B cell (primary cell): Measurements from ENCODE around the gene FRYL. TPM values are rescaled to one million over a fixed set of nuclear protein-coding genes. Genes with fewer than 3 reads are reported as not detected.

Experiments
- ATAC-seq: fragments of 200-7000 bp; cut with Tn5 transposase; one replicate; pipeline ENCODE4 v1.10.0; 2021; ENCODE audit warnings: low read depth, mild to moderate bottlenecking, moderate number of reproducible peaks, moderate library complexity
- CTCF ChIA-PET: fragments of 350-600 bp; sonication (Branson Sonifier 250); formaldehyde crosslinking; loops from one replicate; lab custom pipeline; 2021; ENCODE audit warnings: antibody characterized with exemption, inconsistent platforms; lab: Charles Lee
- POLR2A ChIA-PET: fragments of 350-600 bp; sonication (Branson Sonifier 250); formaldehyde crosslinking; loops from one replicate; lab custom pipeline; 2021; ENCODE audit warnings: antibody characterized with exemption; lab: Charles Lee
- DNase-seq: peaks from one replicate; pipeline ENCODE4 v3.0.0; 2013
- H2AFZ ChIP-seq: 2 replicates; pipeline ENCODE4 v1.6.1; 2012; ENCODE audit warnings: mild to moderate bottlenecking, low read depth, low read length; ENCODE audit not compliant: insufficient read depth, poor library complexity, severe bottlenecking
- H3K27ac ChIP-seq, 2 donors: 1 replicate in 1 of 2; 2 replicates in 1 of 2; pipeline ENCODE4 v1.5.1; 2012 to 2013; ENCODE audit warnings: low read length in 2 of 2, mild to moderate bottlenecking in 2 of 2, moderate library complexity in 1 of 2
- H3K27me3 ChIP-seq, 4 experiments: fragments of 200-600 bp in 1 of 4; sonication (generic) in 1 of 4; replicated peaks in 1 of 4; 1 replicate in 2 of 4; 2 replicates in 2 of 4; pipeline versions ENCODE4 v1.6.1 to v1.7.0; 2013 to 2016; ENCODE audit warnings: low read length in 3 of 4, mild to moderate bottlenecking in 2 of 4, mixed read lengths in 1 of 4, moderate library complexity in 1 of 4; ENCODE audit not compliant: insufficient read depth in 4 of 4, control insufficient read depth in 3 of 4; ENCODE audit errors: control extremely low read depth in 1 of 4
- H3K36me3 ChIP-seq, 2 experiments: replicated peaks in 1 of 2; 1 replicate in 1 of 2; 2 replicates in 1 of 2; pipeline versions ENCODE4 v1.6.1 to v1.7.1; 2013; ENCODE audit warnings: low read length in 1 of 2; ENCODE audit not compliant: insufficient read depth in 2 of 2, control insufficient read depth in 1 of 2; ENCODE audit errors: control extremely low read depth in 1 of 2, extremely low read depth in 1 of 2
- H3K4me1 ChIP-seq, 2 donors: fragments of 200-600 bp in 1 of 2; sonication (generic) in 1 of 2; 1 replicate in 1 of 2; 2 replicates in 1 of 2; pipeline versions ENCODE4 v1.5.1 to v1.6.1; 2013 to 2017; ENCODE audit warnings: low read length in 2 of 2; ENCODE audit not compliant: control insufficient read depth in 2 of 2, insufficient read depth in 2 of 2
- H3K4me2 ChIP-seq: replicated peaks from 2 replicates; pipeline ENCODE3; 2012; ENCODE audit warnings: mild to moderate bottlenecking, low read depth, low read length; ENCODE audit not compliant: poor library complexity, severe bottlenecking
- H3K4me3 ChIP-seq, 5 experiments: fragments of 200-600 bp in 1 of 5; sonication (generic) in 1 of 5; 1 replicate in 3 of 5; 2 replicates in 2 of 5; pipeline versions ENCODE4 v1.5.1 to v1.7.0; 2011 to 2016; ENCODE audit warnings: low read length in 4 of 5, mild to moderate bottlenecking in 4 of 5, low read depth in 2 of 5, control low read depth in 1 of 5, moderate library complexity in 1 of 5; ENCODE audit not compliant: insufficient read depth in 1 of 5; ENCODE audit errors: control extremely low read depth in 1 of 5, extremely low read depth in 1 of 5
- H3K79me2 ChIP-seq: fragments of 200-600 bp; sonication (generic); one replicate; pipeline ENCODE4 v1.6.0; 2016; ENCODE audit warnings: low read length; ENCODE audit not compliant: control insufficient read depth, insufficient read depth
- H3K9ac ChIP-seq: fragments of 200-600 bp; sonication (generic); 2 replicates; pipeline ENCODE4 v1.6.1; 2017; ENCODE audit warnings: mild to moderate bottlenecking, low read length, moderate library complexity
- H3K9me3 ChIP-seq, 3 donors: one replicate each; pipeline versions ENCODE4 v1.6.1 to v1.7.1; 2013; ENCODE audit warnings: low read length in 2 of 3; ENCODE audit not compliant: control insufficient read depth in 2 of 3, insufficient read depth in 1 of 3; ENCODE audit errors: control extremely low read depth in 1 of 3
- H4K20me1 ChIP-seq: 2 replicates; pipeline ENCODE4 v1.6.0; 2012; ENCODE audit warnings: mild to moderate bottlenecking, low read length; ENCODE audit not compliant: insufficient read depth, control insufficient read depth, poor library complexity, severe bottlenecking
- H3K27ac Mint-ChIP-seq: one replicate; pipeline ENCODE4 v1.8.0; 2021; ENCODE audit warnings: mixed read lengths
- H3K27me3 Mint-ChIP-seq: one replicate; pipeline ENCODE4 v1.8.0; 2021; ENCODE audit warnings: mixed read lengths
- H3K4me1 Mint-ChIP-seq: one replicate; pipeline ENCODE4 v1.8.0; 2021; ENCODE audit warnings: mixed read lengths
- H3K4me3 Mint-ChIP-seq: one replicate; pipeline ENCODE4 v1.8.0; 2021; ENCODE audit warnings: mixed read lengths
- H3K9me3 Mint-ChIP-seq: one replicate; pipeline ENCODE4 v1.8.0; 2022; ENCODE audit warnings: mixed read lengths; ENCODE audit not compliant: insufficient read depth
- EZH2 ChIP-seq: IDR thresholded peaks from 2 replicates; pipeline ENCODE4 v1.6.1; 2012; ENCODE audit warnings: borderline replicate concordance, low read depth, mild to moderate bottlenecking, moderate library complexity, low read length; ENCODE audit not compliant: insufficient read depth, poor library complexity, severe bottlenecking
- WGBS: methylation state at CpG from one replicate; pipeline ENCODE4 v1.1.5; 2013; ENCODE audit warnings: missing lambda C conversion rate; ENCODE audit not compliant: insufficient coverage; 5-methylcytosine and 5-hydroxymethylcytosine counted together
- intact Hi-C: fragments of 100-400 bp; cut with micrococcal nuclease; formaldehyde crosslinking; loops from one replicate; pipeline ENCODE4 v1.10.0; 2022
- polyA plus RNA-seq: library from polyadenylated mRNA; depleted of rRNA; stranded (reverse); fragments of >200 nt; gene quantifications from 2 replicates; pipeline ENCODE4 v1.2.3, GENCODE V29; 2012
- total RNA-seq, 2 donors: library from RNA; stranded (reverse); fragments of 120-200 nt in 1 of 2; gene quantifications; 1 replicate in 1 of 2; 2 replicates in 1 of 2; pipeline versions ENCODE4 v1.2.3 to v1.2.4, GENCODE V29; 2013 to 2022
- TF ChIP-seq, protein P1 (sequence below): fragments of 200-600 bp; IDR thresholded peaks from one replicate; pipeline ENCODE4 v1.8.0; 2022; ENCODE audit warnings: antibody characterized with exemption, mild to moderate bottlenecking

Gene FRYL
- total and polyA plus RNA-seq, 2 donors (not counting 1 experiment from before 2014, with no cell fraction given): 15.5 to 138 TPM

DNA sequence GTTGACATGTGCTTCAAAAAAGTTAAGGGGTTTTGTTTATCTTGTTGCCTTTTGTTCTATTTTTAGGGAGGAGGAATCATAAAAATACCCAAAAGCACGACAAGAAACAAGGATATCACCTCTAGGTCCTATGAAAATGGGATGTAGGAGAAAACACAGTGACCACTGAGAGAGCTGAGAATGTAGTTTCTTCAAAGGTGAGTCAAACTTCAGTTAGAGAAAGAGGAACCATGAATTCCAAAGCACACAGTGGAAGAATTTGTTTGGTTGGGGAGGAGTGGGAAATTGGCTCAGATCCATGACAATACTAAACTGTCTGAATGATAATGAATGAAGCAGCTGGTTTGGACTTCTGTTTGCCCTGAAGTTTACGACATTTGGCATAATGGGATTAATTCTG, 19.1 kb upstream of the FRYL start:
- H3K4me1 ChIP-seq: peaks cover 18 to 25% of the 10 kb centered on the region in 2 donors
- no peaks in the 10 kb centered on the region for H3K36me3 ChIP-seq
- CTCF ChIA-PET: no interaction called here
- H3K9ac ChIP-seq: no peak overlapping the region
- no peak overlapping the region for H3K27ac ChIP-seq
- no peak for ATAC-seq
- Mint-ChIP-seq H3K4me3 (no peak overlapping the region), H3K9me3 (no peaks in the 10 kb centered on the region), H3K27ac (no peak overlapping the region), H3K4me1 (peaks cover 15% of the 10 kb centered on the region), H3K27me3 (no peaks in the 10 kb centered on the region)
- H3K9me3 ChIP-seq: no peaks in the 10 kb centered on the region
- TF ChIP-seq, protein P1, sequence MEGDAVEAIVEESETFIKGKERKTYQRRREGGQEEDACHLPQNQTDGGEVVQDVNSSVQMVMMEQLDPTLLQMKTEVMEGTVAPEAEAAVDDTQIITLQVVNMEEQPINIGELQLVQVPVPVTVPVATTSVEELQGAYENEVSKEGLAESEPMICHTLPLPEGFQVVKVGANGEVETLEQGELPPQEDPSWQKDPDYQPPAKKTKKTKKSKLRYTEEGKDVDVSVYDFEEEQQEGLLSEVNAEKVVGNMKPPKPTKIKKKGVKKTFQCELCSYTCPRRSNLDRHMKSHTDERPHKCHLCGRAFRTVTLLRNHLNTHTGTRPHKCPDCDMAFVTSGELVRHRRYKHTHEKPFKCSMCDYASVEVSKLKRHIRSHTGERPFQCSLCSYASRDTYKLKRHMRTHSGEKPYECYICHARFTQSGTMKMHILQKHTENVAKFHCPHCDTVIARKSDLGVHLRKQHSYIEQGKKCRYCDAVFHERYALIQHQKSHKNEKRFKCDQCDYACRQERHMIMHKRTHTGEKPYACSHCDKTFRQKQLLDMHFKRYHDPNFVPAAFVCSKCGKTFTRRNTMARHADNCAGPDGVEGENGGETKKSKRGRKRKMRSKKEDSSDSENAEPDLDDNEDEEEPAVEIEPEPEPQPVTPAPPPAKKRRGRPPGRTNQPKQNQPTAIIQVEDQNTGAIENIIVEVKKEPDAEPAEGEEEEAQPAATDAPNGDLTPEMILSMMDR: no peak
- TF ChIP-seq EZH2: no peak
- POLR2A ChIA-PET: no interaction called here
- no peaks in the 10 kb centered on the region for H3K27me3 ChIP-seq
- DNase-seq: no peak
- H3K79me2 ChIP-seq: no peaks in the 10 kb centered on the region
- WGBS: 100% methylated on average over 1 of the region's 2 CpGs
- no peaks in the 10 kb centered on the region for H4K20me1 ChIP-seq
- H3K4me3 ChIP-seq: no peak overlapping the region
- H3K4me2 ChIP-seq: no peak overlapping the region
- H2AFZ ChIP-seq: no peak overlapping the region
- intact Hi-C loops: no loop called here

- intact Hi-C loops: no loop called here
- H3K27ac Mint-ChIP-seq: no peak overlapping the region
- ATAC-seq (no peak), DNase-seq (no peak)
- Histone ChIP-seq H3K4me1 (peaks cover 18 to 25% of the 10 kb centered on the region in 2 donors), H4K20me1 (no peaks in the 10 kb centered on the region), H2AFZ (no peak overlapping the region), H3K79me2 (no peaks in the 10 kb centered on the region), H3K27ac (no peak overlapping the region), H3K36me3 (no peaks in the 10 kb centered on the region), H3K9me3 (no peaks in the 10 kb centered on the region), H3K4me2 (no peak overlapping the region), H3K9ac (no peak overlapping the region), H3K4me3 (no peak overlapping the region), H3K27me3 (no peaks in the 10 kb centered on the region)
- TF ChIP-seq, protein P1: no peak
- no peak for TF ChIP-seq EZH2
- H3K4me3 Mint-ChIP-seq: no peak overlapping the region
- ChIA-PET POLR2A (no interaction called here), CTCF (no interaction called here)
- no peaks in the 10 kb centered on the region for H3K9me3 Mint-ChIP-seq
- H3K4me1 Mint-ChIP-seq: peaks cover 21% of the 10 kb centered on the region
- WGBS: no CpG with 5 or more reads among the region's 2 CpGs
- H3K27me3 Mint-ChIP-seq: no peaks in the 10 kb centered on the region
These were observed 18.0 kb upstream of the FRYL start for GRCh38 chr4:48798117-48798516.
